K562 (cell line): ENCODE measurements around the gene CCDC34. TPM values are rescaled to one million over a fixed set of nuclear protein-coding genes. Genes with fewer than 3 reads are reported as not detected.

Source experiments
- GATAD2A ChIP-seq: fragments of 450-650 bp; IDR thresholded peaks from 2 replicates; pipeline ENCODE4 v1.6.1; 2017
- JUND ChIP-seq, 2 experiments: IDR thresholded peaks; 2 replicates in 1 of 2; 3 replicates in 1 of 2; pipeline ENCODE4 v1.6.1; 2011; ENCODE audit warnings: borderline replicate concordance in 2 of 2, low read depth in 2 of 2, low read length in 2 of 2, improper control_type of control experiment in 1 of 2, missing biosample characterization in 1 of 2, missing genetic modification characterization in 1 of 2, missing genetic modification reagents in 1 of 2
- KLF6 ChIP-seq: fragments of 250-450 bp; sonication (Bioruptor Pico); IDR thresholded peaks from 2 replicates; pipeline ENCODE4 v1.4.0; 2020; ENCODE audit warnings: mild to moderate bottlenecking, moderate library complexity, borderline replicate concordance
- LCOR ChIP-seq: sonication (generic); formaldehyde crosslinking; IDR thresholded peaks from 2 replicates; pipeline ENCODE4 v1.8.0; 2022; ENCODE audit warnings: mild to moderate bottlenecking, missing genetic modification reagents
- NFRKB ChIP-seq: fragments of 450-650 bp; IDR thresholded peaks from 2 replicates; pipeline ENCODE4 v1.6.1; 2016; ENCODE audit warnings: low read depth
- SREBF2 ChIP-seq: sonication (generic); formaldehyde crosslinking; IDR thresholded peaks from 2 replicates; pipeline ENCODE4 v1.4.0; 2020; ENCODE audit warnings: mild to moderate bottlenecking, missing genetic modification reagents
- TEAD4 ChIP-seq, 2 experiments: sonication (generic) in 1 of 2; formaldehyde crosslinking in 1 of 2; IDR thresholded peaks; 2 replicates each; pipeline versions ENCODE4 v1.6.1 to v1.8.0; 2012 to 2022; ENCODE audit warnings: borderline replicate concordance in 1 of 2, inconsistent platforms in 1 of 2, low read length in 1 of 2, mild to moderate bottlenecking in 1 of 2, missing genetic modification reagents in 1 of 2
- TRIM24 ChIP-seq, 2 experiments: fragments of 450-650 bp; IDR thresholded peaks; 2 replicates each; pipeline ENCODE4 v1.6.1; 2016
- polyA plus RNA-seq, 8 experiments: library from polyadenylated mRNA; depleted of rRNA in 4 of 8; stranded (reverse) in 5 of 8; unstranded in 3 of 8; fragments of >200 nt; fragmentation: Nextera tagmentation in 2 of 8; fragmentation: Illumina TruSeq in 1 of 8; extraction: Ambion mirVana in 2 of 8; extraction: Trizol in 1 of 8; gene quantifications; 2 replicates each; pipeline versions ENCODE4 v1.2.1 to v1.2.3, GENCODE V29; 2011 to 2014; ENCODE audit warnings: inconsistent platforms in 1 of 8, missing spikeins in 1 of 8
- total RNA-seq, 7 experiments: library from RNA; depleted of rRNA in 6 of 7; stranded (reverse); fragments of >200 nt in 6 of 7; fragmentation: Illumina TruSeq in 2 of 7; extraction: Trizol in 2 of 7; gene quantifications; 2 replicates each; pipeline versions ENCODE4 v1.2.1 to v1.2.3, GENCODE V29; 2011 to 2021; ENCODE audit warnings: low replicate concordance in 1 of 7
- TF ChIP-seq, protein P1 (sequence below): fragments of 250-450 bp; sonication (Bioruptor Pico); IDR thresholded peaks from 2 replicates; pipeline ENCODE4 v1.4.0; 2020
- TF ChIP-seq, protein P2 (sequence below): fragments of 250-450 bp; sonication (Bioruptor Pico); IDR thresholded peaks from 2 replicates; pipeline ENCODE4 v1.5.0; 2021
- TF ChIP-seq, protein P3 (sequence below), 2 experiments: fragments of 450-650 bp; formaldehyde crosslinking in 1 of 2; IDR thresholded peaks; 2 replicates each; pipeline versions ENCODE4 v1.4.0 to v1.6.1; 2014 to 2020; ENCODE audit warnings: mild to moderate bottlenecking in 2 of 2, borderline replicate concordance in 1 of 2, low read depth in 1 of 2

Gene CCDC34
- total and polyA plus RNA-seq, 9 of the 15 experiments (the other 6 are each of a cell fraction or from before 2014, with no cell fraction given) = 6.2 to 42.0 (median 15.7) TPM

DNA sequence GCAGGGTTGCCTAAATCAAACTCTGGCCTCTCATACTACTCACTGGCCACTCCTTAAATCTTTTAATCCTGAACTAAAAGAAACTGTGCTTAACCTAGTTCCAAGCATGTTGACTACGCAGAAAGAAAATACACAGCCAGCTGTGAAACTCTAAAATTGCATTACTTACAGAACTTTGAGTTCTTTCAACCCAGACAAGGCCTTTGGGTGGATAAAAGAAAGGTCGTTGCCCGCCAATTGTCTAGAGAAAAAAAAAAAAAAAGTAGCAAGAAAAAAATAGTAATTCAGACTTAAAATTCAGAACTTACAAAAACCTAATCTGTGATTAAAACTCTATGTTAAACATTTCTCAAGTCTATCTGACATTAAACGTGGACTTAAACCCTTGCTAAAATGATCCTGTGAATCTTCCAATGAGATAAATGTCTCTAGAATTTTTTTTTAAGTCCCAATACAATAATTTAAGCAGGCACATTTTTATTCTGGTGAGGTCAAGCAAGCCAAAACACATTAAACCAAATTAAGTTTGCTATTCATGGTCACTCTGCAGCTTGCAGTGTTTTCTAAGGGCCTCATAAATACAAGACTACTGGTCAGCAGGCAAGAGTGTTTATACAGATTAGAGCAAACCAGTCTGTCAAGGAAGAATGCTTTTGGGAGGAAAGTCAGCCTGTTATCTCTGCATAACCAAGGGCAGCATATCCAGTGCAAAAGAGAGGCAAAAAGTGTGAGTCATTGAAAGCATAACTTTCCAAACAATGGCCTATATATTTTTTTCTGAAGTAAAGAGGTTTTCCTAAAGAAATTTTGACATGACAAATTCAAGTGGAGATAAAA lies 29.5 kb upstream of the CCDC34 start (continued):
- TF ChIP-seq TEAD4 (IDR thresholded peaks at IDR 0.05; ENCODE audit: low read length) (peak; percentile 95), TEAD4 (CRISPR knock-in tag; IDR thresholded peaks at IDR 0.05; ENCODE audit: borderline replicate concordance) (no peak), SREBF2 (CRISPR knock-in tag) (no peak), TRIM24 (IDR thresholded peaks at IDR 0.05) (peak; percentile 69 to 75; a peak in 3 of 4 replicates), JUND (IDR thresholded peaks at IDR 0.05; ENCODE audit: borderline replicate concordance, low read depth, low read length) (peak; percentile 94), JUND (tag; IDR thresholded peaks at IDR 0.05; ENCODE audit: borderline replicate concordance, low read depth, low read length) (peak; percentile 90; the same call in 2 of the 3 replicates), NFRKB (no peak), KLF6 (CRISPR knock-in tag) (no peak), LCOR (peak; percentile 80), GATAD2A (peak; percentile 70; the same call in 1 of the 2 replicates)
- TF ChIP-seq, protein P1, sequence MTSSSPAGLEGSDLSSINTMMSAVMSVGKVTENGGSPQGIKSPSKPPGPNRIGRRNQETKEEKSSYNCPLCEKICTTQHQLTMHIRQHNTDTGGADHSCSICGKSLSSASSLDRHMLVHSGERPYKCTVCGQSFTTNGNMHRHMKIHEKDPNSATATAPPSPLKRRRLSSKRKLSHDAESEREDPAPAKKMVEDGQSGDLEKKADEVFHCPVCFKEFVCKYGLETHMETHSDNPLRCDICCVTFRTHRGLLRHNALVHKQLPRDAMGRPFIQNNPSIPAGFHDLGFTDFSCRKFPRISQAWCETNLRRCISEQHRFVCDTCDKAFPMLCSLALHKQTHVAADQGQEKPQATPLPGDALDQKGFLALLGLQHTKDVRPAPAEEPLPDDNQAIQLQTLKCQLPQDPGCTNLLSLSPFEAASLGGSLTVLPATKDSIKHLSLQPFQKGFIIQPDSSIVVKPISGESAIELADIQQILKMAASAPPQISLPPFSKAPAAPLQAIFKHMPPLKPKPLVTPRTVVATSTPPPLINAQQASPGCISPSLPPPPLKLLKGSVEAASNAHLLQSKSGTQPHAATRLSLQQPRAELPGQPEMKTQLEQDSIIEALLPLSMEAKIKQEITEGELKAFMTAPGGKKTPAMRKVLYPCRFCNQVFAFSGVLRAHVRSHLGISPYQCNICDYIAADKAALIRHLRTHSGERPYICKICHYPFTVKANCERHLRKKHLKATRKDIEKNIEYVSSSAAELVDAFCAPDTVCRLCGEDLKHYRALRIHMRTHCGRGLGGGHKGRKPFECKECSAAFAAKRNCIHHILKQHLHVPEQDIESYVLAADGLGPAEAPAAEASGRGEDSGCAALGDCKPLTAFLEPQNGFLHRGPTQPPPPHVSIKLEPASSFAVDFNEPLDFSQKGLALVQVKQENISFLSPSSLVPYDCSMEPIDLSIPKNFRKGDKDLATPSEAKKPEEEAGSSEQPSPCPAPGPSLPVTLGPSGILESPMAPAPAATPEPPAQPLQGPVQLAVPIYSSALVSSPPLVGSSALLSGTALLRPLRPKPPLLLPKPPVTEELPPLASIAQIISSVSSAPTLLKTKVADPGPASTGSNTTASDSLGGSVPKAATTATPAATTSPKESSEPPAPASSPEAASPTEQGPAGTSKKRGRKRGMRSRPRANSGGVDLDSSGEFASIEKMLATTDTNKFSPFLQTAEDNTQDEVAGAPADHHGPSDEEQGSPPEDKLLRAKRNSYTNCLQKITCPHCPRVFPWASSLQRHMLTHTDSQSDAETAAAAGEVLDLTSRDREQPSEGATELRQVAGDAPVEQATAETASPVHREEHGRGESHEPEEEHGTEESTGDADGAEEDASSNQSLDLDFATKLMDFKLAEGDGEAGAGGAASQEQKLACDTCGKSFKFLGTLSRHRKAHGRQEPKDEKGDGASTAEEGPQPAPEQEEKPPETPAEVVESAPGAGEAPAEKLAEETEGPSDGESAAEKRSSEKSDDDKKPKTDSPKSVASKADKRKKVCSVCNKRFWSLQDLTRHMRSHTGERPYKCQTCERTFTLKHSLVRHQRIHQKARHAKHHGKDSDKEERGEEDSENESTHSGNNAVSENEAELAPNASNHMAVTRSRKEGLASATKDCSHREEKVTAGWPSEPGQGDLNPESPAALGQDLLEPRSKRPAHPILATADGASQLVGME = no peak
- TF ChIP-seq, protein P2, sequence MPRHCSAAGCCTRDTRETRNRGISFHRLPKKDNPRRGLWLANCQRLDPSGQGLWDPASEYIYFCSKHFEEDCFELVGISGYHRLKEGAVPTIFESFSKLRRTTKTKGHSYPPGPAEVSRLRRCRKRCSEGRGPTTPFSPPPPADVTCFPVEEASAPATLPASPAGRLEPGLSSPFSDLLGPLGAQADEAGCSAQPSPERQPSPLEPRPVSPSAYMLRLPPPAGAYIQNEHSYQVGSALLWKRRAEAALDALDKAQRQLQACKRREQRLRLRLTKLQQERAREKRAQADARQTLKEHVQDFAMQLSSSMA (CRISPR knock-in tag) = no peak
- TF ChIP-seq, protein P3, sequence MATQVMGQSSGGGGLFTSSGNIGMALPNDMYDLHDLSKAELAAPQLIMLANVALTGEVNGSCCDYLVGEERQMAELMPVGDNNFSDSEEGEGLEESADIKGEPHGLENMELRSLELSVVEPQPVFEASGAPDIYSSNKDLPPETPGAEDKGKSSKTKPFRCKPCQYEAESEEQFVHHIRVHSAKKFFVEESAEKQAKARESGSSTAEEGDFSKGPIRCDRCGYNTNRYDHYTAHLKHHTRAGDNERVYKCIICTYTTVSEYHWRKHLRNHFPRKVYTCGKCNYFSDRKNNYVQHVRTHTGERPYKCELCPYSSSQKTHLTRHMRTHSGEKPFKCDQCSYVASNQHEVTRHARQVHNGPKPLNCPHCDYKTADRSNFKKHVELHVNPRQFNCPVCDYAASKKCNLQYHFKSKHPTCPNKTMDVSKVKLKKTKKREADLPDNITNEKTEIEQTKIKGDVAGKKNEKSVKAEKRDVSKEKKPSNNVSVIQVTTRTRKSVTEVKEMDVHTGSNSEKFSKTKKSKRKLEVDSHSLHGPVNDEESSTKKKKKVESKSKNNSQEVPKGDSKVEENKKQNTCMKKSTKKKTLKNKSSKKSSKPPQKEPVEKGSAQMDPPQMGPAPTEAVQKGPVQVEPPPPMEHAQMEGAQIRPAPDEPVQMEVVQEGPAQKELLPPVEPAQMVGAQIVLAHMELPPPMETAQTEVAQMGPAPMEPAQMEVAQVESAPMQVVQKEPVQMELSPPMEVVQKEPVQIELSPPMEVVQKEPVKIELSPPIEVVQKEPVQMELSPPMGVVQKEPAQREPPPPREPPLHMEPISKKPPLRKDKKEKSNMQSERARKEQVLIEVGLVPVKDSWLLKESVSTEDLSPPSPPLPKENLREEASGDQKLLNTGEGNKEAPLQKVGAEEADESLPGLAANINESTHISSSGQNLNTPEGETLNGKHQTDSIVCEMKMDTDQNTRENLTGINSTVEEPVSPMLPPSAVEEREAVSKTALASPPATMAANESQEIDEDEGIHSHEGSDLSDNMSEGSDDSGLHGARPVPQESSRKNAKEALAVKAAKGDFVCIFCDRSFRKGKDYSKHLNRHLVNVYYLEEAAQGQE (IDR thresholded peaks at IDR 0.05; ENCODE audit: borderline replicate concordance) = peak; percentile 15; the same call in 1 of the 2 replicates
- TF ChIP-seq, protein P3 (CRISPR knock-in tag; IDR thresholded peaks at IDR 0.05; ENCODE audit: low read depth) = no peak
